ENCODE measurements around the gene MRPL20. TPM values are rescaled to one million over a fixed set of nuclear protein-coding genes. Genes with fewer than 3 reads are reported as not detected.
A peak's percentile ranks its signal among the peaks of the same experiment; 100 is the strongest.
"Not testable (repeated sequence)": the region's sequence is repeated elsewhere in the genome, so short reads cannot be mapped to it uniquely, and the experiment has no call there.

The MRPL20 gene
- total and polyA plus RNA-seq, 8 donors: 69.5 to 145 (median 99.8) TPM

DNA sequence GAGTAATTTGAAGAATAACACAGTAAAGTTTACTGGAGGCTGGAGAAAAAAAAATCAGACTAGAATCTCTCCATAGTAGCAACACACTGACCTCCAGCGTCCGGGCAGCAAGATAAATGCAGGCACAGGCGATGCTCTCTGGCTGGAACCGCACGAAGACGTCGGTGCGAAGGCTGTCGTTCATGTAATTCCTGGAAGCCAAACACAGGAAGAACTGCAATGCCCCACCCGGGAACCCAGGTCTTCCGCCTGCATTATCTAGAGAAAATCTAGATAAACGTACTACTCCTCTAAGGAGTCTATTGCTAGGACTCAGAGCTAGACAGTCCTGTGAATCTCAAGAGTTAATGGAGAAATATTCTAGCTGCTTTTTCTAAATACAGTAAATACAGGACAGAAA lies 16.4 kb downstream of the MRPL20 start:
- Histone ChIP-seq H3K4me1 (peaks cover 0 to 24% of the 10 kb centered on the region in 2 donors), H3K36me3 (peaks cover 15 to 100% of the 10 kb centered on the region in 2 donors), H3K27ac (peak overlapping the region in 1 of 2 donors; percentile 14), H3K27me3 (no peaks in the 10 kb centered on the region), H3K4me3 (no peak overlapping the region), H3K9me3 (no peaks in the 10 kb centered on the region)
- intact Hi-C loops (cut with DNase I): no loop called here
- TF ChIP-seq CTCF (IDR thresholded peaks at IDR 0.05): no peak
- no peak for ATAC-seq
- DNase-seq: peak in 1 of 4 donors; percentile 39

GRCh38 chr1:1388078-1388472 lies 19.0 kb downstream of the MRPL20 start:
- Histone ChIP-seq H3K27ac (no peak overlapping the region), H3K36me3 (peaks cover 9 to 86% of the 10 kb centered on the region in 2 donors), H3K9me3 (no peaks in the 10 kb centered on the region), H3K4me1 (peaks cover 0 to 19% of the 10 kb centered on the region in 2 donors), H3K4me3 (no peak overlapping the region), H3K27me3 (no peaks in the 10 kb centered on the region)
- DNase-seq: peak in 1 of 4 donors; percentile 30
- ATAC-seq: no peak
- intact Hi-C loops (cut with DNase I): no loop called here
- no peak for TF ChIP-seq CTCF (IDR thresholded peaks at IDR 0.05)

GRCh38 chr1:1387098-1388077 lies 19.7 kb downstream of the MRPL20 start:
- ATAC-seq (no peak), DNase-seq (peak in 1 of 4 donors; percentile 55)
- H3K27ac ChIP-seq: no peak overlapping the region
- intact Hi-C loops (cut with DNase I): no loop called here
- H3K9me3 ChIP-seq: no peaks in the 10 kb centered on the region
- no peak for TF ChIP-seq CTCF (IDR thresholded peaks at IDR 0.05)
- no peaks in the 10 kb centered on the region for H3K27me3 ChIP-seq
- peaks cover 6 to 79% of the 10 kb centered on the region in 2 donors for H3K36me3 ChIP-seq
- H3K4me3 ChIP-seq: no peak overlapping the region
- H3K4me1 ChIP-seq: peaks cover 0 to 16% of the 10 kb centered on the region in 2 donors

- Histone ChIP-seq H3K27ac (no peak overlapping the region), H3K9me3 (no peaks in the 10 kb centered on the region), H3K36me3 (peaks cover 6 to 74% of the 10 kb centered on the region in 2 donors), H3K27me3 (no peaks in the 10 kb centered on the region), H3K4me3 (no peak overlapping the region), H3K4me1 (peaks cover 0 to 9% of the 10 kb centered on the region in 2 donors)
- no peak for TF ChIP-seq CTCF (IDR thresholded peaks at IDR 0.05)
- intact Hi-C loops (cut with DNase I): no loop called here
- DNase-seq (peak in 1 of 4 donors; percentile 35), ATAC-seq (no peak)
Measured at GRCh38 chr1:1385931-1386330, 21.2 kb downstream of the MRPL20 start.

GRCh38 chr1:1385339-1385738 lies 21.8 kb downstream of the MRPL20 start:
- peaks cover 6 to 74% of the 10 kb centered on the region in 2 donors for H3K36me3 ChIP-seq
- H3K27me3 ChIP-seq; H3K27ac ChIP-seq; H3K9me3 ChIP-seq; H3K4me3 ChIP-seq; H3K4me1 ChIP-seq; ATAC-seq; intact Hi-C loops (cut with DNase I): not testable (repeated sequence)
- peak in 1 of 4 donors; percentile 42 for DNase-seq

All from left lung (tissue), 10 donors.